ENCODE measurements around the gene KCNJ12.

GRCh38 chr17:21390294-21390693 lies 14.1 kb downstream of the KCNJ12 start:
- no peak for TF ChIP-seq POLR2A (IDR thresholded peaks at IDR 0.05; ENCODE audit: low read depth, low read length)
- no peak for TF ChIP-seq TAF1 (IDR thresholded peaks at IDR 0.05; ENCODE audit: low read depth, low read length)
- TF ChIP-seq POLR2AphosphoS5 (IDR thresholded peaks at IDR 0.05; ENCODE audit: low read depth, low read length), result no peak
